GM12878 (cell line): Measurements from ENCODE around the gene SNTA1. TPM values are rescaled to one million over a fixed set of nuclear protein-coding genes. Genes with fewer than 3 reads are reported as not detected.

Source experiments
- ATAC-seq: fragments of 200-7000 bp; cut with Tn5 transposase; 3 replicates; pipeline ENCODE4 v1.9.1; 2020; ENCODE audit warnings: mild to moderate bottlenecking, moderate library complexity
- BruUV-seq: library from RNA; stranded (reverse); fragments of 400-500 nt; replicated peaks from 2 replicates; lab custom pipeline; 2021; lab: Mats Ljungman, UMichigan
- CTCF ChIA-PET: fragments of 300-600 bp; sonication (Branson Sonifier 250); formaldehyde crosslinking; extraction: SDS; loops from one replicate; lab custom pipeline; 2021; ENCODE audit warnings: inconsistent platforms; lab: Yijun Ruan, JAX
- POLR2A ChIA-PET: fragments of 350-600 bp; formaldehyde crosslinking; extraction: SDS; loops from one replicate; lab custom pipeline; 2021; ENCODE audit warnings: inconsistent platforms; lab: Charles Lee
- RAD21 ChIA-PET: fragments of 300-600 bp; sonication (Branson Sonifier 250); formaldehyde crosslinking; loops from one replicate; lab custom pipeline; 2023; ENCODE audit warnings: antibody characterized with exemption; ENCODE audit not compliant: unreplicated experiment; lab: Charles Lee
- SMC1A ChIA-PET: fragments of 300-600 bp; sonication (Branson Sonifier 250); formaldehyde crosslinking; loops from one replicate; lab custom pipeline; 2023; ENCODE audit not compliant: unreplicated experiment, uncharacterized antibody; lab: Charles Lee
- DNase-seq: peaks from one replicate; pipeline ENCODE4 v3.0.0-alpha.2; 2011; ENCODE audit warnings: low read depth, low spot score
- FAIRE-seq: peaks from 3 replicates; lab custom pipeline; 2011; peaks lifted over from hg19 to GRCh38; lab: Jason Lieb, UNC
- H2AFZ ChIP-seq: 2 replicates; pipeline ENCODE4 v1.6.0; 2011; ENCODE audit warnings: low read depth, low read length, control low read depth; ENCODE audit not compliant: control insufficient read depth
- H3K27ac ChIP-seq: 2 replicates; pipeline ENCODE4 v1.5.1; 2011; ENCODE audit warnings: control low read depth; ENCODE audit not compliant: control insufficient read depth, insufficient read depth
- H3K27me3 ChIP-seq, 2 experiments: replicated peaks in 1 of 2; 2 replicates each; pipeline versions ENCODE4 v1.6.0 to v1.6.1; 2011; ENCODE audit warnings: low read length in 1 of 2; ENCODE audit not compliant: control insufficient read depth in 2 of 2, insufficient read depth in 2 of 2
- H3K36me3 ChIP-seq, 2 experiments: 2 replicates each; pipeline ENCODE4 v1.5.1; 2011; ENCODE audit warnings: low read length in 1 of 2; ENCODE audit not compliant: control insufficient read depth in 2 of 2, insufficient read depth in 2 of 2
- H3K4me1 ChIP-seq: 2 replicates; pipeline ENCODE4 v1.6.1; 2011; ENCODE audit warnings: mild to moderate bottlenecking, low read length, moderate library complexity, mixed read lengths; ENCODE audit not compliant: control insufficient read depth, insufficient read depth
- H3K4me2 ChIP-seq: 2 replicates; pipeline ENCODE4 v1.6.0; 2011; ENCODE audit warnings: control low read depth; ENCODE audit not compliant: control insufficient read depth, insufficient read depth
- H3K4me3 ChIP-seq: fragments of 200-600 bp; sonication (generic); 2 replicates; pipeline ENCODE4 v1.5.1; 2016
- H3K79me2 ChIP-seq: 2 replicates; pipeline ENCODE4 v1.6.0; 2011; ENCODE audit warnings: low read length; ENCODE audit not compliant: control insufficient read depth, insufficient read depth
- H3K9ac ChIP-seq: 2 replicates; pipeline ENCODE4 v1.8.0; 2011; ENCODE audit warnings: low read length, control low read depth, mixed read lengths; ENCODE audit not compliant: control insufficient read depth, insufficient read depth
- H3K9me3 ChIP-seq: replicated peaks from 3 replicates; pipeline ENCODE4 v1.5.1; 2011; ENCODE audit warnings: mild to moderate bottlenecking, low read length; ENCODE audit not compliant: control insufficient read depth, insufficient read depth
- H4K20me1 ChIP-seq: 2 replicates; pipeline ENCODE4 v1.6.0; 2011; ENCODE audit not compliant: control insufficient read depth, insufficient read depth
- EZH2 ChIP-seq: IDR thresholded peaks from 2 replicates; pipeline ENCODE4 v1.6.1; 2012; ENCODE audit warnings: low read depth, mild to moderate bottlenecking, control low read depth, inconsistent platforms, low read length, borderline replicate concordance; ENCODE audit not compliant: control insufficient read depth
- FOS ChIP-seq: IDR thresholded peaks from 3 replicates; pipeline ENCODE4 v1.6.1; 2011; ENCODE audit warnings: borderline replicate concordance; ENCODE audit not compliant: insufficient read length; ENCODE audit errors: extremely low read depth
- SMC3 ChIP-seq: IDR thresholded peaks from 2 replicates; pipeline ENCODE4 v1.6.1; 2011; ENCODE audit warnings: low read length, improper control_type of control experiment, borderline replicate concordance
- WGBS: methylation state at CpG from one replicate; pipeline ENCODE4 v1.1.6; 2016; ENCODE audit warnings: low lambda C conversion rate; ENCODE audit not compliant: insufficient replicate concordance, insufficient coverage; ENCODE audit errors: missing lambda C conversion rate; 5-methylcytosine and 5-hydroxymethylcytosine counted together
- in situ Hi-C: fragments of 300-500 bp; cut with MboI; formaldehyde crosslinking; loops from 9 replicates; pipeline ENCODE4 v1.14.3; 2018; ENCODE audit warnings: mixed read lengths
- intact Hi-C: fragments of 100-400 bp; cut with micrococcal nuclease; formaldehyde crosslinking; loops from one replicate; pipeline ENCODE4 v1.14.2; 2022; ENCODE audit not compliant: unreplicated experiment
- polyA plus RNA-seq, 11 experiments: library from polyadenylated mRNA; depleted of rRNA in 4 of 11; unstranded in 6 of 11; stranded (reverse) in 5 of 11; fragments of >200 nt; fragmentation: Nextera tagmentation in 4 of 11; fragmentation: Illumina TruSeq in 1 of 11; extraction: Ambion mirVana in 4 of 11; extraction: Trizol in 1 of 11; gene quantifications; 1 replicate in 1 of 11; 2 replicates in 10 of 11; pipeline versions ENCODE4 v1.2.1 to v1.2.3, GENCODE V29; 2011 to 2016; ENCODE audit warnings: inconsistent platforms in 2 of 11, missing spikeins in 2 of 11, low read depth in 1 of 11
- total RNA-seq, 4 experiments: library from RNA; depleted of rRNA in 3 of 4; stranded (reverse); fragments of >200 nt in 3 of 4; fragmentation: Illumina TruSeq in 1 of 4; extraction: Trizol in 1 of 4; gene quantifications; 2 replicates each; pipeline versions ENCODE4 v1.2.1 to v1.2.3, GENCODE V29; 2013 to 2021
- TF ChIP-seq, protein P1 (sequence below): fragments of 450-650 bp; IDR thresholded peaks from 2 replicates; pipeline ENCODE4 v1.6.1; 2016; ENCODE audit warnings: mild to moderate bottlenecking

SNTA1 gene
- total and polyA plus RNA-seq, 10 of the 15 experiments (the other 5 are each of a cell fraction or from before 2014, with no cell fraction given): 0.26 to 5.1 (median 1.8) TPM

DNA sequence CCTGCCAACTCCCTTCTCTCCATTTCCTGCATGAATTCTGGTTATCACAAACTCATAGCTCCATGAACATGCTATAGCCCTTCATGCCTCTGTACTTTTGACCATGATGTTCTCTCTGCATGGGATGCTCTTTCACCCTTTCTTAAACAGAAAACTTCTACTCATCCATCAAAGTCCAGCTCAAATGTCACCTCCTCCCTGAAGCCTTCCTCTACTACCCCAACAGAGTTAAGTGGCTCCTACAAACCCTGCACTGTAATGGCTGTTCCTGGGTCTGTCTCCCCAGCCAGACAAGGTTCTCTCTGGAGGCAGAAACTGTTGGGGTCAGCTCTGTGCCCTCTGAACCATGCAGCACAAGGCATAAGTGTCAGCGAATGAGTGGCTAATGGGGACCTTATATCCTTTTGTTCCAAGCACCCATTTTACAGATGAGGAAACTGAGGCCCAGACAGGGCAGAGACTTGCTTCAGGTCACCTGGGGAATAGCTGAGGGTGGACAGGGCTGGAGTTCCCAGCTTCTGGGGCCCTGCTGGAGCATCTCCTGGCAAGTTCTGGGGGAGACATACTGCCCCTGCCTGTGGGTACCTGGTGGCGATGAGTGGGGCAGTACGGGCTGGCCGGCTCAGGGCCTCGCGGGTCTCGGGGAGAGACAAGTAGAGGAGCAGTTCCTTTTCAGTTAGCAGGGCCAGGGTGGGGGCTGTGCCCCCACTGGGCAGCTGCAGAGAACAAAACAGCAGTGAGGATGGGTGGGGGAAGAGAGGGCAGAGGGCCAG, 31.7 kb downstream of the SNTA1 start:
- POLR2A ChIA-PET: no interaction called here
- DNase-seq: no peak
- Histone ChIP-seq H3K4me1 (peaks cover 9% of the 10 kb centered on the region), H3K79me2 (no peaks in the 10 kb centered on the region), H2AFZ (no peak overlapping the region), H3K4me3 (no peak overlapping the region), H4K20me1 (no peaks in the 10 kb centered on the region), H3K27ac (no peak overlapping the region), H3K36me3 (no peaks in the 10 kb centered on the region; a peak in 1 of 4 replicates), H3K27me3 (no peaks in the 10 kb centered on the region), H3K4me2 (no peak overlapping the region), H3K9me3 (no peaks in the 10 kb centered on the region; the same call in 2 of the 3 replicates), H3K9ac (no peak overlapping the region)
- BruUV-seq: no TSS peak
- TF ChIP-seq, protein P1, sequence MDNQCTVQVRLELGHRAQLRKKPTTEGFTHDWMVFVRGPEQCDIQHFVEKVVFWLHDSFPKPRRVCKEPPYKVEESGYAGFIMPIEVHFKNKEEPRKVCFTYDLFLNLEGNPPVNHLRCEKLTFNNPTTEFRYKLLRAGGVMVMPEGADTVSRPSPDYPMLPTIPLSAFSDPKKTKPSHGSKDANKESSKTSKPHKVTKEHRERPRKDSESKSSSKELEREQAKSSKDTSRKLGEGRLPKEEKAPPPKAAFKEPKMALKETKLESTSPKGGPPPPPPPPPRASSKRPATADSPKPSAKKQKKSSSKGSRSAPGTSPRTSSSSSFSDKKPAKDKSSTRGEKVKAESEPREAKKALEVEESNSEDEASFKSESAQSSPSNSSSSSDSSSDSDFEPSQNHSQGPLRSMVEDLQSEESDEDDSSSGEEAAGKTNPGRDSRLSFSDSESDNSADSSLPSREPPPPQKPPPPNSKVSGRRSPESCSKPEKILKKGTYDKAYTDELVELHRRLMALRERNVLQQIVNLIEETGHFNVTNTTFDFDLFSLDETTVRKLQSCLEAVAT: no peak
- TF ChIP-seq SMC3 (no peak), EZH2 (no peak), FOS (no peak)
- no peak for ATAC-seq
- RAD21 ChIA-PET: no interaction called here
- SMC1A ChIA-PET: interaction anchor here (1.2 kb wide), 1 partner anchor 10 kb away, joined by 3 read pairs; the partner anchor contains the start of gene CDK5RAP1
- CTCF ChIA-PET: interaction anchor here (0.7 to 0.9 kb wide), 2 partner anchors 10 to 255 kb away, joined by 3 read pairs; partner anchors contain the start of genes ACTL10 and CDK5RAP1
- FAIRE-seq: no peak
- in situ Hi-C loops: no loop called here
- 88% methylated on average over 7 of the region's 7 CpGs for WGBS
- intact Hi-C loops: no loop called here
